Uterus (tissue), 2 donors: ENCODE data around the gene ANKDD1A.

Experiments used
- CTCF ChIP-seq, 4 experiments: fragments of 200-600 bp in 2 of 4; fragments of 450-650 bp in 2 of 4; sonication (generic) in 2 of 4; IDR thresholded peaks; one replicate each; pipeline ENCODE4 v1.5.1; 2016 to 2019; ENCODE audit warnings: antibody characterized with exemption in 4 of 4, mild to moderate bottlenecking in 2 of 4, moderate library complexity in 1 of 4
- POLR2A ChIP-seq, 2 donors: fragments of 450-650 bp; IDR thresholded peaks; one replicate each; pipeline ENCODE4 v1.6.1; 2016; ENCODE audit warnings: antibody characterized with exemption in 2 of 2, mild to moderate bottlenecking in 1 of 2, moderate library complexity in 1 of 2

DNA sequence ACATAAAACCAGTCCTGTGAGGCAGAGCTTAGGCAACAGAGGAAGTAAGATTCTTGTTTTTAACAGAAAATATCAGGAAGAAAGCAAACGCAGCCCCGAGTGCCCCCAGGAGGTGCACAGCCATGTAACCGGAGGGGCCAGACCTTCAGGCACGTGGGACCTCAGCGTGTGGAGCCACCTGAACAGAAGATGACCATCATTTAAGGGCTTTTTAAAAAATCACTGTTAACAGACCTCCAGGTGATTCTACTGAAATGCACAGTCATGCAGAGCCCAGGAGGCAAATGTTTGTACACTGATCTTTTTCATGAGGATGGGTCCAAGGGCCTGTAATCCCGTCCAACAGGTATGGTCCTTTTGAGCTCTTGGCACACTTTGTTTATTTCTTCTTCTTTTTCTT, 39.2 kb downstream of the ANKDD1A start:
- TF ChIP-seq CTCF (IDR thresholded peaks at IDR 0.05) (no peak), POLR2A (IDR thresholded peaks at IDR 0.05) (no peak)
